WTC11 (cell line): ENCODE data around the gene DTD1. TPM values are rescaled to one million over a fixed set of nuclear protein-coding genes. Genes with fewer than 3 reads are reported as not detected.

Experiments used
- ATAC-seq: fragments of 200-7000 bp; cut with Tn5 transposase; 2 replicates; pipeline ENCODE4 v1.10.0; 2021; ENCODE audit warnings: mild to moderate bottlenecking, moderate library complexity
- CTCF ChIA-PET: fragments of 300-600 bp; sonication (Branson Sonifier 250); formaldehyde crosslinking; loops from one replicate; lab custom pipeline; 2021; ENCODE audit warnings: antibody characterized with exemption; lab: Charles Lee
- POLR2A ChIA-PET: fragments of 350-600 bp; sonication (Branson Sonifier 250); formaldehyde crosslinking; loops from one replicate; lab custom pipeline; 2021; ENCODE audit warnings: antibody characterized with exemption; lab: Charles Lee
- DNase-seq: peaks from one replicate; pipeline ENCODE4 v3.0.0; 2021; ENCODE audit warnings: low spot score
- H3K27ac Mint-ChIP-seq: 2 replicates; pipeline ENCODE4 v1.8.0; 2021; ENCODE audit warnings: mixed read lengths
- H3K27me3 Mint-ChIP-seq: 2 replicates; pipeline ENCODE4 v1.8.0; 2021; ENCODE audit warnings: low read depth, mild to moderate bottlenecking, moderate library complexity, mixed read lengths
- H3K36me3 Mint-ChIP-seq: 2 replicates; pipeline ENCODE4 v1.8.0; 2021; ENCODE audit warnings: mixed read lengths
- H3K4me1 Mint-ChIP-seq: 2 replicates; pipeline ENCODE4 v1.8.0; 2022; ENCODE audit warnings: mixed read lengths
- H3K4me3 Mint-ChIP-seq: 2 replicates; pipeline ENCODE4 v1.8.0; 2021; ENCODE audit warnings: mild to moderate bottlenecking, moderate library complexity, mixed read lengths
- H3K9me3 Mint-ChIP-seq: 2 replicates; pipeline ENCODE4 v1.8.0; 2021; ENCODE audit warnings: mixed read lengths
- AR ChIP-seq: fragments of 250-450 bp; sonication (Bioruptor Pico); IDR thresholded peaks from 2 replicates; pipeline ENCODE4 v1.9.0; 2021; ENCODE audit warnings: mild to moderate bottlenecking
- ATF2 ChIP-seq: sonication (generic); formaldehyde crosslinking; IDR thresholded peaks from 2 replicates; pipeline ENCODE4 v1.8.1; 2022; ENCODE audit warnings: low read depth, missing genetic modification reagents, borderline replicate concordance
- CBFB ChIP-seq: sonication (generic); formaldehyde crosslinking; IDR thresholded peaks from 2 replicates; pipeline ENCODE4 v1.8.1; 2022; ENCODE audit warnings: mild to moderate bottlenecking, low read depth, missing genetic modification reagents
- ELF4 ChIP-seq: sonication (generic); formaldehyde crosslinking; IDR thresholded peaks from 2 replicates; pipeline ENCODE4 v1.8.1; 2022; ENCODE audit warnings: low read depth, mild to moderate bottlenecking, moderate library complexity, missing genetic modification reagents
- EMX1 ChIP-seq: fragments of 250-450 bp; sonication (Bioruptor Pico); IDR thresholded peaks from 2 replicates; pipeline ENCODE4 v1.8.0; 2021; ENCODE audit warnings: mild to moderate bottlenecking
- ERG ChIP-seq: fragments of 250-450 bp; sonication (Bioruptor Pico); IDR thresholded peaks from 2 replicates; pipeline ENCODE4 v1.8.0; 2021; ENCODE audit warnings: mild to moderate bottlenecking
- FOXP4 ChIP-seq: sonication (generic); formaldehyde crosslinking; IDR thresholded peaks from 2 replicates; pipeline ENCODE4 v1.8.0; 2022; ENCODE audit warnings: mild to moderate bottlenecking, missing genetic modification reagents
- MXD4 ChIP-seq: fragments of 250-450 bp; sonication (Bioruptor Pico); IDR thresholded peaks from 2 replicates; pipeline ENCODE4 v1.8.0; 2021; ENCODE audit warnings: mild to moderate bottlenecking, moderate library complexity, borderline replicate concordance
- NFE2L1 ChIP-seq: sonication (generic); formaldehyde crosslinking; IDR thresholded peaks from 2 replicates; pipeline ENCODE4 v1.8.1; 2023; ENCODE audit warnings: missing genetic modification reagents
- NR3C1 ChIP-seq: sonication (generic); formaldehyde crosslinking; conservative IDR thresholded peaks from 2 replicates; pipeline ENCODE4 v1.8.1; 2023; ENCODE audit warnings: low read depth, mild to moderate bottlenecking, missing genetic modification reagents
- PRRX2 ChIP-seq: fragments of 250-450 bp; sonication (Bioruptor Pico); IDR thresholded peaks from 2 replicates; pipeline ENCODE4 v1.8.0; 2021; ENCODE audit warnings: mild to moderate bottlenecking
- RELA ChIP-seq: sonication (generic); formaldehyde crosslinking; IDR thresholded peaks from 2 replicates; pipeline ENCODE4 v1.8.1; 2022; ENCODE audit warnings: missing genetic modification reagents, mild to moderate bottlenecking, borderline replicate concordance
- SMAD3 ChIP-seq: sonication (generic); formaldehyde crosslinking; IDR thresholded peaks from 2 replicates; pipeline ENCODE4 v1.8.0; 2022; ENCODE audit warnings: missing genetic modification reagents, mild to moderate bottlenecking, borderline replicate concordance
- SP1 ChIP-seq: sonication (generic); formaldehyde crosslinking; conservative IDR thresholded peaks from 2 replicates; pipeline ENCODE4 v1.8.1; 2022; ENCODE audit warnings: missing genetic modification reagents
- TP53 ChIP-seq: sonication (generic); formaldehyde crosslinking; IDR thresholded peaks from 2 replicates; pipeline ENCODE4 v1.8.1; 2023; ENCODE audit warnings: mild to moderate bottlenecking, missing genetic modification reagents
- USF1 ChIP-seq: sonication (generic); formaldehyde crosslinking; IDR thresholded peaks from 2 replicates; pipeline ENCODE4 v1.8.0; 2022; ENCODE audit warnings: mild to moderate bottlenecking, missing genetic modification reagents
- ZNF263 ChIP-seq: sonication (generic); formaldehyde crosslinking; IDR thresholded peaks from 2 replicates; pipeline ENCODE4 v1.8.1; 2022; ENCODE audit warnings: low read depth, mild to moderate bottlenecking, moderate library complexity, missing genetic modification reagents
- total RNA-seq: library from RNA; stranded (reverse); gene quantifications from 3 replicates; pipeline ENCODE4 v1.2.3, GENCODE V29; 2021

Gene DTD1
- total RNA-seq, 1 experiment from 2014 or later = 71.1 TPM

- TF ChIP-seq USF1 (CRISPR knock-in tag) (no peak), NR3C1 (CRISPR knock-in tag) (no peak)
These were observed 137.1 kb downstream of the DTD1 start (continued) for GRCh38 chr20:18724788-18725464.

- Mint-ChIP-seq H3K4me3 (no peak overlapping the region), H3K27me3 (no peaks in the 10 kb centered on the region), H3K9me3 (no peaks in the 10 kb centered on the region), H3K4me1 (peaks cover 27% of the 10 kb centered on the region), H3K27ac (no peak overlapping the region), H3K36me3 (no peaks in the 10 kb centered on the region)
- ATAC-seq (peak; percentile 40), DNase-seq (no peak)
- TF ChIP-seq SP1 (CRISPR knock-in tag) = no peak
- no peak for TF ChIP-seq FOXP4 (CRISPR knock-in tag)
- TF ChIP-seq EMX1 (CRISPR knock-in tag) = no peak
- no peak for TF ChIP-seq AR (CRISPR knock-in tag)
- no peak for TF ChIP-seq NFE2L1 (CRISPR knock-in tag)
- TF ChIP-seq TP53 (CRISPR knock-in tag) = no peak
- no peak for TF ChIP-seq ELF4
- TF ChIP-seq USF1 (CRISPR knock-in tag) = no peak
- TF ChIP-seq ERG (CRISPR knock-in tag) = no peak
- POLR2A ChIA-PET = no interaction called here
- CTCF ChIA-PET = no interaction called here
These were observed 139.2 kb downstream of the DTD1 start for GRCh38 chr20:18727032-18727508.

GRCh38 chr20:18728165-18728869 lies 140.5 kb downstream of the DTD1 start:
- H3K27me3 Mint-ChIP-seq = no peaks in the 10 kb centered on the region
- POLR2A ChIA-PET = no interaction called here
- no peak for DNase-seq
- TF ChIP-seq NR3C1 (CRISPR knock-in tag) (no peak), SP1 (CRISPR knock-in tag) (no peak), PRRX2 (CRISPR knock-in tag) (no peak), SMAD3 (no peak), CBFB (CRISPR knock-in tag) (no peak), ATF2 (CRISPR knock-in tag) (no peak), ZNF263 (CRISPR knock-in tag) (no peak), MXD4 (CRISPR knock-in tag) (no peak), FOXP4 (CRISPR knock-in tag) (no peak), NFE2L1 (CRISPR knock-in tag) (no peak), RELA (CRISPR knock-in tag) (no peak)

More at GRCh38 chr20:18728165-18728869, 140.5 kb downstream of the DTD1 start:
- no peak for ATAC-seq
- H3K4me3 Mint-ChIP-seq = no peak overlapping the region
- CTCF ChIA-PET = no interaction called here
- no peak overlapping the region for H3K27ac Mint-ChIP-seq
- H3K9me3 Mint-ChIP-seq = no peaks in the 10 kb centered on the region
- peaks cover 27% of the 10 kb centered on the region for H3K4me1 Mint-ChIP-seq
- no peaks in the 10 kb centered on the region for H3K36me3 Mint-ChIP-seq
